GM12872 (cell line): ENCODE results near the gene CERT1.

ENCODE experiments used
- CTCF ChIP-seq: IDR thresholded peaks from 3 replicates; pipeline ENCODE4 v1.5.1; 2011; ENCODE audit warnings: low read depth, mild to moderate bottlenecking, low read length, moderate library complexity; ENCODE audit not compliant: insufficient read depth

CERT1 gene

GRCh38 chr5:75358117-75358516, 153.3 kb downstream of the CERT1 start:
- no peak for TF ChIP-seq CTCF

- no peak for TF ChIP-seq CTCF
These were observed 154.7 kb downstream of the CERT1 start for GRCh38 chr5:75356719-75357118.

- no peak for TF ChIP-seq CTCF
These were observed 156.2 kb downstream of the CERT1 start for GRCh38 chr5:75355236-75355635.

GRCh38 chr5:75351139-75351926, 160.1 kb downstream of the CERT1 start:
- no peak for TF ChIP-seq CTCF

GRCh38 chr5:75349663-75350062, 161.8 kb downstream of the CERT1 start:
- TF ChIP-seq CTCF, result no peak

GRCh38 chr5:75348241-75348640, 163.2 kb downstream of the CERT1 start:
- TF ChIP-seq CTCF, result no peak

- no peak for TF ChIP-seq CTCF
These were observed 168.6 kb downstream of the CERT1 start for GRCh38 chr5:75342836-75343235.
